GM23338 (cell line): ENCODE measurements around the gene CD9. TPM values are rescaled to one million over a fixed set of nuclear protein-coding genes. Genes with fewer than 3 reads are reported as not detected.

ENCODE experiments used
- ATAC-seq: fragments of 200-7000 bp; cut with Tn5 transposase; 3 replicates; pipeline ENCODE4 v1.9.1; 2020
- DNase-seq: peaks from one replicate; pipeline ENCODE4 v3.0.0-alpha.2; 2015; ENCODE audit warnings: low spot score
- H2AFZ ChIP-seq: fragments of 200-600 bp; sonication (generic); 2 replicates; pipeline ENCODE4 v1.8.0; 2016; ENCODE audit warnings: antibody characterized with exemption, mild to moderate bottlenecking, moderate library complexity
- H3F3A ChIP-seq: fragments of 200-600 bp; sonication (generic); replicated peaks from 2 replicates; pipeline ENCODE4 v1.8.0; 2017; ENCODE audit warnings: antibody characterized with exemption, mixed run types, low read depth
- H3K27ac ChIP-seq: fragments of 200-600 bp; sonication (generic); 2 replicates; pipeline ENCODE4 v1.6.1; 2016; ENCODE audit warnings: low read depth
- H3K27me3 ChIP-seq: fragments of 200-600 bp; sonication (generic); 2 replicates; pipeline ENCODE4 v1.8.0; 2016; ENCODE audit warnings: mild to moderate bottlenecking, mixed run types, moderate library complexity; ENCODE audit not compliant: insufficient read depth
- H3K36me3 ChIP-seq: fragments of 200-600 bp; sonication (generic); 2 replicates; pipeline ENCODE4 v1.8.0; 2016; ENCODE audit warnings: mild to moderate bottlenecking; ENCODE audit not compliant: insufficient read depth
- H3K4me1 ChIP-seq: fragments of 200-600 bp; sonication (generic); 2 replicates; pipeline ENCODE4 v1.8.0; 2016; ENCODE audit warnings: mild to moderate bottlenecking, moderate library complexity; ENCODE audit not compliant: insufficient read depth
- H3K4me2 ChIP-seq: fragments of 200-600 bp; sonication (generic); 2 replicates; pipeline ENCODE4 v1.7.1; 2017; ENCODE audit warnings: mixed run types
- H3K4me3 ChIP-seq: fragments of 200-600 bp; sonication (generic); 2 replicates; pipeline ENCODE4 v1.6.1; 2016; ENCODE audit warnings: mixed run types
- H3K79me2 ChIP-seq: fragments of 200-600 bp; sonication (generic); replicated peaks from 2 replicates; pipeline ENCODE4 v1.8.0; 2017; ENCODE audit warnings: mild to moderate bottlenecking; ENCODE audit not compliant: insufficient read depth
- H3K9me2 ChIP-seq: fragments of 200-600 bp; sonication (generic); 2 replicates; pipeline ENCODE4 v1.8.0; 2017; ENCODE audit not compliant: insufficient read depth
- H4K20me1 ChIP-seq: fragments of 200-600 bp; sonication (generic); replicated peaks from 2 replicates; pipeline ENCODE4 v1.8.0; 2017; ENCODE audit warnings: mild to moderate bottlenecking; ENCODE audit not compliant: insufficient read depth
- H3K27ac Mint-ChIP-seq: 2 replicates; pipeline ENCODE4 v1.8.0; 2020; ENCODE audit warnings: inconsistent platforms, mild to moderate bottlenecking, moderate library complexity, mixed read lengths
- H3K27me3 Mint-ChIP-seq: 3 replicates; pipeline ENCODE4 v1.8.0; 2022; ENCODE audit warnings: low read depth, mild to moderate bottlenecking, moderate library complexity, mixed read lengths, inconsistent platforms; ENCODE audit not compliant: insufficient read depth, poor library complexity
- H3K36me3 Mint-ChIP-seq: 3 replicates; pipeline ENCODE4 v1.8.0; 2021; ENCODE audit warnings: low read depth, mild to moderate bottlenecking, inconsistent platforms, moderate library complexity, mixed read lengths
- H3K4me1 Mint-ChIP-seq: 3 replicates; pipeline ENCODE4 v1.8.0; 2020; ENCODE audit warnings: mild to moderate bottlenecking, inconsistent platforms, mixed read lengths
- H3K4me3 Mint-ChIP-seq: 3 replicates; pipeline ENCODE4 v1.8.0; 2021; ENCODE audit warnings: moderate library complexity, mild to moderate bottlenecking, inconsistent platforms, mixed read lengths
- H3K9me3 Mint-ChIP-seq: 3 replicates; pipeline ENCODE4 v1.8.0; 2020; ENCODE audit warnings: moderate library complexity, mild to moderate bottlenecking, inconsistent platforms, mixed read lengths
- CREB1 ChIP-seq: fragments of 250-450 bp; sonication (Bioruptor Pico); IDR thresholded peaks from 2 replicates; pipeline ENCODE4 v1.5.0; 2020; ENCODE audit warnings: low read depth, mild to moderate bottlenecking, moderate library complexity
- EZH2 ChIP-seq: fragments of 200-600 bp; sonication (generic); IDR thresholded peaks from one replicate; pipeline ENCODE4 v1.8.0; 2017; ENCODE audit warnings: antibody characterized with exemption, mild to moderate bottlenecking, low read depth; ENCODE audit not compliant: unreplicated experiment
- EZH2phosphoT487 ChIP-seq: fragments of 200-600 bp; sonication (generic); IDR thresholded peaks from one replicate; pipeline ENCODE4 v1.8.1; 2018; ENCODE audit warnings: antibody characterized with exemption; ENCODE audit not compliant: unreplicated experiment
- JUNB ChIP-seq: IDR thresholded peaks from one replicate; pipeline ENCODE4 v1.6.1; 2016; ENCODE audit warnings: antibody characterized with exemption; ENCODE audit not compliant: unreplicated experiment
- NANOG ChIP-seq: IDR thresholded peaks from 2 replicates; pipeline ENCODE4 v1.6.1; 2016; ENCODE audit warnings: antibody characterized with exemption, borderline replicate concordance
- POLR2AphosphoS5 ChIP-seq: IDR thresholded peaks from 2 replicates; pipeline ENCODE4 v1.6.1; 2016; ENCODE audit warnings: antibody characterized with exemption, low read depth
- STAT1 ChIP-seq: IDR thresholded peaks from one replicate; pipeline ENCODE4 v1.6.1; 2016; ENCODE audit warnings: antibody characterized with exemption; ENCODE audit not compliant: unreplicated experiment
- ZNF114 ChIP-seq: fragments of 250-450 bp; sonication (Bioruptor Pico); IDR thresholded peaks from 2 replicates; pipeline ENCODE4 v1.5.0; 2020; ENCODE audit warnings: mild to moderate bottlenecking, moderate library complexity
- ZNF331 ChIP-seq: fragments of 250-450 bp; sonication (Bioruptor Pico); IDR thresholded peaks from 2 replicates; pipeline ENCODE4 v1.5.0; 2020; ENCODE audit warnings: low read depth, mild to moderate bottlenecking, moderate library complexity
- polyA plus RNA-seq: library from polyadenylated mRNA; unstranded; fragments of >200 nt; fragmentation: Nextera tagmentation; extraction: Ambion mirVana; gene quantifications from 2 replicates; pipeline ENCODE4 v1.2.1, GENCODE V29; 2016
- total RNA-seq: library from RNA; depleted of rRNA; stranded (reverse); fragments of >200 nt; shearing (Covaris generic); gene quantifications from 2 replicates; pipeline ENCODE4 v1.2.3, GENCODE V29; 2014
- TF ChIP-seq, protein P1 (sequence below): fragments of 250-450 bp; sonication (Bioruptor Pico); IDR thresholded peaks from 2 replicates; pipeline ENCODE4 v1.5.0; 2020; ENCODE audit warnings: mild to moderate bottlenecking, moderate library complexity

Gene CD9
- total and polyA plus RNA-seq, 2 experiments from 2014 or later: 222 to 251 TPM

DNA sequence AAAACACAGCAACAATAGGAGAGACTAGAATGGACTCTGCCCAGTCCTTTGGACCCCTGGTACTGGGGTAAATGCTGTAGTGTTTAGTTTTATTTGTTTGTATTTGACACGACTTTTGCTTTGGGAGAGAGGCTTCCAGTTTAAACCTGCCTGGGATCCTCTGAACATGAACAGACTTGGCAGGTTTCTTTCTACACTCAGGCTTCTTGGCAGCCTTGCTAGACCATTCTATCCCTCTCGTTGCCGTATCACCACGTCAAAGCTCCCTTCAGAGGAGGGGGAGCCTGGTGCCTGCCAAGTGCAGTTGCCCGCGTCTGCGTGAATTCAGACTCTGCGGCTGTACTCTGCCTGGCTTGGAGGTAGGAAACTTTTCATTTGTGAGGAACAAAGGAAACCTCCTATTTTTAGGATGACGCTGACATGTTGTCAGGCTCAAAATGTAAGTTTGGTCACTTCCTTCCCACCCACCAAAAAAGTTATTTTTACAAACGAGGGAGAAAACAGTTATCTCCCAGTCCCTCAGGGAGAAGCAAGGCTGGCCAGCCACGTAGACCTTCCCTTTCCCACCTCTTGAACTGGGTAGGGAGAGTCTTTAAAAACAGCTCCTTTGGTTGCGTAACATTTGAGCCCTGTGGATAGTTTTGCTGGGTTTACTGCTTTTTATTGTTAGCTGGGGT, 25.9 kb downstream of the CD9 start (continued):
- TF ChIP-seq, protein P1, sequence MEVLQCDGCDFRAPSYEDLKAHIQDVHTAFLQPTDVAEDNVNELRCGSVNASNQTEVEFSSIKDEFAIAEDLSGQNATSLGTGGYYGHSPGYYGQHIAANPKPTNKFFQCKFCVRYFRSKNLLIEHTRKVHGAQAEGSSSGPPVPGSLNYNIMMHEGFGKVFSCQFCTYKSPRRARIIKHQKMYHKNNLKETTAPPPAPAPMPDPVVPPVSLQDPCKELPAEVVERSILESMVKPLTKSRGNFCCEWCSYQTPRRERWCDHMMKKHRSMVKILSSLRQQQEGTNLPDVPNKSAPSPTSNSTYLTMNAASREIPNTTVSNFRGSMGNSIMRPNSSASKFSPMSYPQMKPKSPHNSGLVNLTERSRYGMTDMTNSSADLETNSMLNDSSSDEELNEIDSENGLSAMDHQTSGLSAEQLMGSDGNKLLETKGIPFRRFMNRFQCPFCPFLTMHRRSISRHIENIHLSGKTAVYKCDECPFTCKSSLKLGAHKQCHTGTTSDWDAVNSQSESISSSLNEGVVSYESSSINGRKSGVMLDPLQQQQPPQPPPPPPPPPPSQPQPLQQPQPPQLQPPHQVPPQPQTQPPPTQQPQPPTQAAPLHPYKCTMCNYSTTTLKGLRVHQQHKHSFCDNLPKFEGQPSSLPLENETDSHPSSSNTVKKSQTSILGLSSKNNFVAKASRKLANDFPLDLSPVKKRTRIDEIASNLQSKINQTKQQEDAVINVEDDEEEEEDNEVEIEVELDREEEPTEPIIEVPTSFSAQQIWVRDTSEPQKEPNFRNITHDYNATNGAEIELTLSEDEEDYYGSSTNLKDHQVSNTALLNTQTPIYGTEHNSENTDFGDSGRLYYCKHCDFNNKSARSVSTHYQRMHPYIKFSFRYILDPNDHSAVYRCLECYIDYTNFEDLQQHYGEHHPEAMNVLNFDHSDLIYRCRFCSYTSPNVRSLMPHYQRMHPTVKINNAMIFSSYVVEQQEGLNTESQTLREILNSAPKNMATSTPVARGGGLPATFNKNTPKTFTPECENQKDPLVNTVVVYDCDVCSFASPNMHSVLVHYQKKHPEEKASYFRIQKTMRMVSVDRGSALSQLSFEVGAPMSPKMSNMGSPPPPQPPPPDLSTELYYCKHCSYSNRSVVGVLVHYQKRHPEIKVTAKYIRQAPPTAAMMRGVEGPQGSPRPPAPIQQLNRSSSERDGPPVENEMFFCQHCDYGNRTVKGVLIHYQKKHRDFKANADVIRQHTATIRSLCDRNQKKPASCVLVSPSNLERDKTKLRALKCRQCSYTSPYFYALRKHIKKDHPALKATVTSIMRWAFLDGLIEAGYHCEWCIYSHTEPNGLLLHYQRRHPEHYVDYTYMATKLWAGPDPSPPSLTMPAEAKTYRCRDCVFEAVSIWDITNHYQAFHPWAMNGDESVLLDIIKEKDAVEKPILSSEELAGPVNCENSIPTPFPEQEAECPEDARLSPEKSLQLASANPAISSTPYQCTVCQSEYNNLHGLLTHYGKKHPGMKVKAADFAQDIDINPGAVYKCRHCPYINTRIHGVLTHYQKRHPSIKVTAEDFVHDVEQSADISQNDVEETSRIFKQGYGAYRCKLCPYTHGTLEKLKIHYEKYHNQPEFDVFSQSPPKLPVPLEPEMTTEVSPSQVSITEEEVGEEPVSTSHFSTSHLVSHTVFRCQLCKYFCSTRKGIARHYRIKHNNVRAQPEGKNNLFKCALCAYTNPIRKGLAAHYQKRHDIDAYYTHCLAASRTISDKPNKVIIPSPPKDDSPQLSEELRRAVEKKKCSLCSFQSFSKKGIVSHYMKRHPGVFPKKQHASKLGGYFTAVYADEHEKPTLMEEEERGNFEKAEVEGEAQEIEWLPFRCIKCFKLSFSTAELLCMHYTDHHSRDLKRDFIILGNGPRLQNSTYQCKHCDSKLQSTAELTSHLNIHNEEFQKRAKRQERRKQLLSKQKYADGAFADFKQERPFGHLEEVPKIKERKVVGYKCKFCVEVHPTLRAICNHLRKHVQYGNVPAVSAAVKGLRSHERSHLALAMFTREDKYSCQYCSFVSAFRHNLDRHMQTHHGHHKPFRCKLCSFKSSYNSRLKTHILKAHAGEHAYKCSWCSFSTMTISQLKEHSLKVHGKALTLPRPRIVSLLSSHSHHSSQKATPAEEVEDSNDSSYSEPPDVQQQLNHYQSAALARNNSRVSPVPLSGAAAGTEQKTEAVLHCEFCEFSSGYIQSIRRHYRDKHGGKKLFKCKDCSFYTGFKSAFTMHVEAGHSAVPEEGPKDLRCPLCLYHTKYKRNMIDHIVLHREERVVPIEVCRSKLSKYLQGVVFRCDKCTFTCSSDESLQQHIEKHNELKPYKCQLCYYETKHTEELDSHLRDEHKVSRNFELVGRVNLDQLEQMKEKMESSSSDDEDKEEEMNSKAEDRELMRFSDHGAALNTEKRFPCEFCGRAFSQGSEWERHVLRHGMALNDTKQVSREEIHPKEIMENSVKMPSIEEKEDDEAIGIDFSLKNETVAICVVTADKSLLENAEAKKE (CRISPR knock-in tag): no peak
- no peak for TF ChIP-seq EZH2phosphoT487
- no peak for TF ChIP-seq ZNF331 (CRISPR knock-in tag)
- no peak for TF ChIP-seq EZH2
- TF ChIP-seq ZNF114 (CRISPR knock-in tag): no peak
- TF ChIP-seq JUNB: no peak
- no peak for TF ChIP-seq POLR2AphosphoS5
- no peak for TF ChIP-seq STAT1
- no peak for TF ChIP-seq CREB1 (CRISPR knock-in tag)

DNA sequence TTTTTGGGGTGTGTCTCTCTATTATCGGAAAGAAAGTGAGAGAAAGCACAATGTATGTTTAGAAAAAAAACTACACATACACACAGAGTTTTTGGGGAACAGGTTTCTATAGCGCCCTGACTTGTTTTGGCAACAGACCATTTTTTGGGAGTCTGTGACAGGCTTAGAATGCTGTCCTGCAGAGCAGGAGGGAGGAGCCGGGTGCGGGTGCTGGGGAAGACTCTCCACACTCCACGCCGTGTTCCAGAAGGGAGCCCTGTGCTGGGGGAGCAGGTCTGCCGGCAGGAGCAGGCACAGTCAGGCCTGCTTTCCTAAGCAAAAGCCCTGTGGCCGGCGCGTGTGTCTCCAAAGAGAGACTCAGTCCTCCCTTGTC, 26.5 kb downstream of the CD9 start:
- peaks cover 33% of the 10 kb centered on the region for H3K4me1 Mint-ChIP-seq
- Histone ChIP-seq H3F3A (peaks cover 9% of the 10 kb centered on the region; the same call in 1 of the 2 replicates), H2AFZ (no peak overlapping the region), H3K9me2 (no peaks in the 10 kb centered on the region), H4K20me1 (peaks cover 23% of the 10 kb centered on the region), H3K4me2 (no peak overlapping the region), H3K27ac (no peak overlapping the region), H3K79me2 (peaks cover 83% of the 10 kb centered on the region), H3K4me3 (no peak overlapping the region), H3K27me3 (no peaks in the 10 kb centered on the region), H3K36me3 (peaks cover 13% of the 10 kb centered on the region), H3K4me1 (peaks cover 9% of the 10 kb centered on the region; the same call in 1 of the 2 replicates)
- no peaks in the 10 kb centered on the region for H3K9me3 Mint-ChIP-seq
- DNase-seq: no peak
- no peak for TF ChIP-seq NANOG
- TF ChIP-seq JUNB: no peak
- no peak for TF ChIP-seq STAT1
- TF ChIP-seq, protein P1 (CRISPR knock-in tag): no peak
- TF ChIP-seq EZH2: no peak
- no peak for TF ChIP-seq POLR2AphosphoS5
- no peaks in the 10 kb centered on the region for H3K27me3 Mint-ChIP-seq
- H3K27ac Mint-ChIP-seq: peak overlapping the region; percentile 31; the same call in 1 of the 2 replicates
- ATAC-seq: no peak; the same call in 2 of the 3 replicates
- H3K36me3 Mint-ChIP-seq: peaks cover 51% of the 10 kb centered on the region
- H3K4me3 Mint-ChIP-seq: no peak overlapping the region
